Renal cortical epithelial cell (primary cell): ENCODE measurements around the gene ASIC2. TPM values are rescaled to one million over a fixed set of nuclear protein-coding genes. Genes with fewer than 3 reads are reported as not detected.

Experiments used
- DNase-seq: peaks from one replicate; pipeline ENCODE4 v3.0.0-alpha.2; 2011; ENCODE audit warnings: low read depth
- total RNA-seq: library from RNA; depleted of rRNA; stranded (reverse); fragments of >200 nt; gene quantifications from 2 replicates; pipeline ENCODE4 v1.2.3, GENCODE V29; 2014

ASIC2 gene
- total RNA-seq, 1 donor from 2014 or later: 13.6 TPM

DNA sequence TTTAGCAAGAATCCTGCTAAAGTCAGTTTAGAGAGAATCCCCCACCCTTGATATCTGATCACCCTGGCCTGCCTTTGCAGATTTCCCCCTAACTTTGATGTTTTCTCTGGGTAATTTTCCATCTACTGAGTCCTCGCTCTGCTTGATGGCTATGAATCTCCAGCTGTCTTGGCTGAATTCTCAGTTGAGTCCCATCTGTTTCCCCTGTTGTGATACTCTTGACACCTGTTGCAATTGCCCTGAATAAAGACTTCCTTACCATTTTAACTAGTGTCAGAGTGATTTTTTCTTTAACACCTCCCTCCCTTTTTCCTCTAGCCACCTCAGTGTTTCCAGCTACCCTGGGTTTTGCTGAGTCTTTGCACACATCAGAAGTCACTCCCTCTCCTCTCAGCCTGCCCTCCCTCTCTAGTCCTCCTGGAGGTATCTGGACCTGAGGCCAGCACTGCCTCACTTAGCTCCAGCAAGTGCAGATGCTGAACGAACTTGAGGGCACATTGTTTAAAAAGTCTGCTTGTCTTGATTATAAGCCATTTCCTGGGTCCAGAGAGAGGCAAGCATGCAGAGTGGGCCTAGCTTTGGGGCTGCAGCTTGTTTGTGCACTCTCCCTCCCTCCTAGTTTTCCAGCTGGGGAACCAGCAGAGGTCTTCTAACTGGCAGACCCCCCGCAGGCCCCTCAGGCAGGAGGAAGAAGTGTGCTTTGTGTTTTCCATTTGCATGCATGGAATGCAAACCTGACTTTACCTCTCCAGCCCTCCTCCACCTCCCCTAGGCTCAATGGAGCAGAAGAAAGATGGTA is 268.2 kb downstream of the ASIC2 start:
- DNase-seq: no peak

DNA sequence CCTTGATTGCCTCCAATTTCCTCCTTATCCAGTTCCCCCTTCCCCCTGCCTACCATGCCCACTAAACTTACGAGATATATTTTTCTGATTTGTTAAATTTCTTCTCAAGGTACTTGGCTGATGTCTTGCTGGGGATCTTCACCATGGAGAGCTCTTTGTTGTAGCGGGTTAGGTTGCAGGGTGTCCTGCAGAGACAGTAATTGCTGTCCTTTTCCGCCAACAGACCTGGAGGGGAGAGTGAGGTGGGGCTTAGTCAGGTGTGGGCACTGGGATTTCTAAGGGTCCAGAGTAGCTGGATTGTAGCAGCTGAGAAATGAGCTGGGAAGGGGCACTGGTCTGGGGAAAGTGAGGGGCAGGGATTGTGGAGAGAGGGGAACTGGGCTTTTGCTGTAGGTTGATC is 269.3 kb downstream of the ASIC2 start:
- DNase-seq: no peak

DNA sequence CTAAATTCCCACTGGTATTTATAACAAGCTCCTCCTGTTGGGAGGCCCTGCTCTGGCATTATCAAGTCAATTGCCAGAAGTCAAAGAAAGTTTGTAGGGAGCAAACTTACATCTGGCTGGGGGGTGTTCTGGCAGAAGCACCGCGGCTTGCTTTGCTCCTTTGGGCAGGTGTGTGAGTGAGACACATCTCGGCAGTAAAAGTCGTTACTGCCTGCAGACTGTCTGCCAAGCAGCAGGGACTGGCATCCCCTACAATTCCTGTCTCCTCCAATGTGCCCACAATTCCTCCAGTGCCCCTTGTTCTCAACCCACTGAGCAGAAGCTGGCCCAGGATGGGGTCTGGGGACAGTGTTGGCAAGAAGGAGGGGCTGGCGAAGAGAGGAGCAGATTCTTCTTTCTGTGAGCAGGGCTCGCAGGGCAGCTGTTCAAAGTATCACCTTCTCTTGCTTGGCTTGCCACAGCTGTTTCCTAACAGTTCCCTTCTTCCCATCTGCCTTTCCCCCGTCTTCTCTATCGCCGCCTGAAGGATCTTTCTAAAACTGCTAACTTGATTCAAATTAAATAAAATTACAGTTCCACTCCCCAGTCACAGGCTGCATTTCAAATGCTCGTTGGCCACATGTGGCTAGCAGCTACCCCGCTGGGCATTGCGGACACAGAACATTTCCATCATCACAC is 271.2 kb downstream of the ASIC2 start:
- DNase-seq: peak; percentile 9

DNA sequence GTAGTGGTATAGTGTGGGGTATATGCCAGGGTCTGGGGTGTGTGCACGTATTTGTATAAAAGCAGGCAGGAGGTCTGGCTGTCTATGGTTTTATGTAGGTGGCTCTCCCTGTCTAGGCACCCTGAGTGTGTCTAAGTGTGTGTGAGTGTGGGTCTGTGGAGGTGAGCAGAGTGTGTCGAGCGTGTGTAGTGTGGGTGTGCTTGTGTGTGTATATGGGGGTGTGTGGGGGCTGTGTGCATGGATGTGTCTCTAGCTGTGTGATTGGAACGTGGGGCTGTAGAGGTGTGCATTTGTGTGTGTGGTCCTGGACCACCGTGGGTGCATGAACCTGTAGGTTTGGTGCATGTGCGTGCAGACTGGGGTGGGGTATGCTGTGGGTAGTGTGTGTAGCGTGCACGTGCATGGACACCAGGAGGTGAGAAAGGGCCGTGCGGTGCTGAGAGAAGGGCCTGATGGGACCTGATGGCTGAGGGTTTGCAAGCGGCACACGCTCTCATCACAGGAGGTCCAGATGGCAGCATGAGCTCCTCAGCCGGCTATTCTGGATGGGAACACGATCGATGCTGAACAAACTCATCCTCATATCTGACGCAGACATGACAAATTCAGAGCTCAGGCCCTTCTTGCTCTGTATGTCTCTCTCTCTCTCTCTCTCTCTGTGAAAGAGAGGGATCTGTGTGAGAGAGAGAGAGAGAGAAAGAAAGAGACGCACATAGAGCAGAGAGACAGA is 273.8 kb downstream of the ASIC2 start:
- DNase-seq: no peak

DNA sequence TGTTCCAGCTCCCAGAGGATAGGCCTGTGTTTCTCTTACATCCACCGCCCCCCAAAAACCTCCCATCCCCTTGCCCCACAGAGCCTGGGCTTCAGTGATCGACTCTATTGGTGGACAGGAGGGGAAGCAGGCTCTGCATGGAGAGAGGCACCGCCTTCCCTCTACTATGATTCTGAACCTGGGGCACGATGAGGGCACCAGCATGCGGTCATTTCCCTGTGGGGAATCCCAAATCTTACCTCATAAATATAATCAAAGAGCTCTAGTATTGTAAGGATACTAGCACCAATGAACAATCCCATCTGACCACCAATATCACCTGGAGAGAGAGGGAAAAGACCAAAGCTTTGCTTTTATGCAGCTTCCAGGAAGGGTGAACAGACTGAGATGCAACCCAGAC is 275.7 kb downstream of the ASIC2 start:
- no peak for DNase-seq

DNA sequence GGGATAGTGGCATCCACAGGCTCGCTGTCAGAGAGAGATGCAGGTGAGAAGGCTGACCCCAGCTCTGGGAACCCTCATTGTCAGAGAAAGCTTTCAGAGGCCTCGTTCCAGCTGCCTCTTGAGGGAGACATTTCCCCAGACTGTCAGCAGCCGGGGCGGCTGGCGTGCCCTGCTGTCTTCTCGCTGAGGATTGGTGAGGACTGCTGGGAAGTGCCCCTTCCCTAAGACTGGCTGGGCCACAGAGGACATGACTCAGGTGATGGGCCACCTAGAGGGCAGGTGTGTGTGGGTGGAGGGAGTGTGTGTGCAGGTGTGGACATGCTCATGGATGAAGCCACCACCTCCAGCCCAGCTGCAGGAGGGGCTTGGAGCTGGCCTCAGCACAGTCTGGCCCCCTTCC is 276.2 kb downstream of the ASIC2 start:
- DNase-seq: no peak

DNA sequence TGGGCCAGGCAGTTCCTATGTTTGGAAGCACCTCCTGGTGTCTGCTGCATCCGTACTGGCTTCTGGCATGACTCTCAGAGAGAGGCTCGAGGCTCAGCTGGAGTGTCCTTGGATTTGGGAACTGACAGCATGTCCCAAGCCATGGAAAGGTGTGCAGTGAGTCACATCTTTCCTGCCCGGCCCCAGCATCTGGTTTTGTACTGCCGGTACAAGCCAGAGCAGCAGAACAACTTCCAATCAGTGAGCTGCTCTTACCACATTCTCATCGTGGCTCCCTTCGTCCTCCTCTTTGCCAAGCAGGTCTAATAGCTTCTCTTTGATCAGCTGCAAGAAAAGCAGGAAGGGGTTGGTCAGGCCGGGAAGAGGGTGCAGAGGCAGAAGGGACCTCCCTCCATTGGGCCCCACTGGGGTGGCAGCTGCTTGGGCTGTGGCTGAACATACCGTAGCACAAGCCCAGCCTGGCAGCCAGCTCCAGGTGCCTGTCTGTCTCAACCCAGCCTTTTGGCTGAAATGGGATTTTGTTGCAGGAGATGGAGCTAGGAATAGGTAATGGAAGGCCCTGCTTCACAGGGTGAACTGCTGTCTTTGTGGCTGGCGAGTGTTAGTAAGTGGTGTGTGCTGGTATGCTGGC is 277.3 kb downstream of the ASIC2 start:
- no peak for DNase-seq

DNA sequence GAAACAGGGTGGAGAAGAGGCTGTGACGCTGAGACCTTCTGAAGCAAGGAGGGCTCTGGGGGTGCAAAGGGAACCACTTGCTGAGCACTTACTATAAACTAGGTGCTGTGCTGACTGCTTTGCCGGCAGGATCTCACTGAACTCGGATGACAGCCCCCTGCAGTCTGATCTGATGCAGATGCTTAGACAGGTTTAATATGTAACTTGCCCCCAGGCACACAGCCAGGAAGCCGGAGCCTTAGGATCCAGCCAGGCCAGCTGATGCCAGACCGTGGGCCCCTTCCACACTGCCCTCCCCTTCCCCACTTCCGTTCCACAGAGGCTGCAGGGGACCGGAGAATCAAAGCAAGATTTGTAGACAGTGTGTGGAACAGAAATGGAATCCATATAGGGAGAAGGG is 278.3 kb downstream of the ASIC2 start:
- DNase-seq: peak; percentile 69

DNA sequence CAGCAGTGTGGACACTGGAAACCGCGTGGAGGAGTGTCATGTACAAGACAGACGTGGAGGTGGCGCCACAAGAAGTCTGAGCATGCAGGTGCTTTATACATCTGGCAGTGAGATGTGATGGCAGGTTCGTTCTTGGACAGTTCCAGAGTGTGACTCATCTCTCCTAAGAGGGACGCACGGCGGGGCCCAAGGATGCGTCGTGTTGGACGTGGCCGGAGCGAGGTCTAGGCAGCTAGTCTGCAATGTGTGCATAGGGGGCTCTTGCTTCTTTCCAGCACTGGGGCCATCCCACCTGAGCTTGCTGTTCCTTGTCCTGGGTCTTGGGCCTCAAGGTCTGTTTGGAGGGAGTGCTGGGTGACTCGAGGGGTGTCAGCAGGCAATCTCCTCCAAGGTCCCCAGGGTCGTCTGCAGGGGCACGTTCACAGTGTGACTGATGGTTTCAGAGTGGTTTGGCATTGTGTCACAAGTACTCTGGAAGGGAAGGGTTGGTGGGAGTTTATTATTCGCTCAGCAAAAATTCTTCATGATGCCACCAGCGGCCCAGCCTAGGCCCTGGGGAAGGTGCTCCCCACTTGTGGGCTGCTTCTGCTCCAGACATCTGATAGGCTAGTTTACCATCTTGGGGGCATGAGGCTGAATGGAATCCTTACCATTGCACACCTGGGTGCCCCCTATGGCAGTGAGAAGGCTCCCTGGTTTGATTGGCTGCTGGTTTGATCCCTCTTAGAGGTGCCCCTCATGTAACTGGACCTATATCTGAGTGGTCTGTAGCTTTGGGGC is 279.3 kb downstream of the ASIC2 start:
- DNase-seq: no peak

DNA sequence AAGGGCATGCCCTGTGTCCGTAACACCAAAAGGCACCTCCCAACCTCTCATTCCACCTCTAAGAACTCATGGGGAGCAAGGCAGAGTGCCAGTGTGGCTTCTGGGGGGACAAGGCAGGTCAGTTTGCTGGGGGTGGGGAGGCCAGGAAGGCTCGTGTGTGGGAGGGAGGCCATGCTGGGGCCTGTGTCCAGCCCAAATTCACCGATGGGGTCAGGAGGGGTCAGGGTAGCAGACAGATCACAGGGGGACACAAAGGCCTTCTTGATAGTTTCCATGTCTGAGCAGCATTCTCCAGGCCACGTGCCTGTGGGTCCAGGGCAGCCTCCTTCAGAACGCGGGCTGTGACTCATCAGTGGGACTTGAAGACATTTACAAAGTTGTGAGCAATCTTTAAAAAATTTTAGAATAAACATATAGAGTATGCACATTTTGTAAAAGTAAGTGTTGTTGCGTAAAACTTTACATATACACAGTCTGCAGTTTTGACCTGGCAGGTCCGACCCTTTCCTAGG is 280.5 kb downstream of the ASIC2 start:
- peak; percentile 69 for DNase-seq

DNA sequence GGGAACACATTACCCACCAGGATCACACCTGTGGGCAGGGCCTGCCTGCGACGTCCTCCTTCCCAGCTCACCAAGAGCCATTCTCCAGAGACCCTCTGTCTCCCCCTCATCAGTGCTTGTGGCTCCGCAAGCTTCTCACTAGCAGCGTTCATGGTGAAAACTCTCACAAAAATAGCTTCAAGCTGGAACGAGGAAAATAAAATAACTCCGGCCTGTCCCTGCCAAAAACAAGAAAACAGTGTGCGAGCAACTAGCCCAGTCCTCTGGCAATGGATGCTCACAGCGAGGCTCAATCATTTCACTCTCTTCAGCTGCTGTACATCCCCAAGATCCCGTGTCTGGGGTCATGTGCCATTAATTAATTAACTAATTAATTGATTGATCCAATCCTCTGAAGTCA is 283.5 kb downstream of the ASIC2 start:
- DNase-seq: no peak

DNA sequence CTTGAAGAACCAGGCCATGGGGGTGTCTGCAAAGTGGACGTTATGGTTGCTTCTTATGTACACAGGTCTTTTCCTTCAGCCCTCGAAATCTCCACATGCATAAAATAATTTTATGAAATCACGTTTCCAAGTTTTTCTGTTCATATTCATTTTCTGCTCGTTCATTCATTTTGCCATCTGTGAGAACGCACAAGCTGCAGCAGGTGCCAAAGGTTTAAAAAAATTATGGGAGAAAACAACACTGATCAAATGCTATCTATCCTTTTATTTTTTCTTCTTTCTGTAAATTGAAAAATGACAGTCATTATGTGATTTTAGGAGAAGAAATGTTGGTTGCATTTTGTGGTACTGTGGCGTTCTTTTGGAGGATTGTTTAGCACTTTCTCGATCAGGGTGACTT is 285.9 kb downstream of the ASIC2 start:
- DNase-seq: no peak

DNA sequence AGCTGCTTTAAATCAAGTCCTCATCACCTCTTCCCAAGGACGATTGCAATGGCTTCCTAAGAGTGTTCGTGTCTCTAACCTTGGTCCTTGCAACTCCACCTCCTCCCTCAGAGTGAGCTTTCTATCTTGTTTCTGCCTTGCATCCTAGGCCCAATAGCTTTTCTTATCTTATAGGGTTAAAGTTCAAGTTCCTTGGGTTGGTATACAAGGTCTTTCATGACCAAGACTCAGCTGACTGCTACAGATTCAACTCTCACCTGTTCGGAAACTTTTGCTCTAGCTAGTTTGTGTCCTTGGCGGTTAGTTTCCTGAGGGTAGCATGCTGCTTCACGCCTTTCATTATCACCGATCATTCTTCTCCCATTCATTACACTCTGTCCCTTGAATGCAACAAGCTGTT is 290.8 kb downstream of the ASIC2 start:
- DNase-seq: no peak

DNA sequence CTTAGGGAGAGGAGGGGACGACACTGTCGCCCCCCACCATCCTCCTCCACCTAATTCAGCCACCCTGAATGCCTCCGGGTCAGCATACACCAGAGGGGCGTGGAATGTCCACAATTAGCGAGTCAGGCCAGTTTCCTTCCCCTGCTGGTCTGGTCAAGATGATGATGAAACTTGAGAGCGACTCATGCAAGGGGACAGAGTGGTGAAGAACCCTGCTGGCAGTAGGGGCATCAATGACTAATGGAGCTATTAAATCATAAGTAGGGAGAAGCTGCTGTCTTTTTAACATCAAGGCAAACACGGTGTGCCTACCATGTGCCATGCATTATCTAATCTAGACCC is 294.2 kb downstream of the ASIC2 start:
- peak; percentile 64 for DNase-seq

DNA sequence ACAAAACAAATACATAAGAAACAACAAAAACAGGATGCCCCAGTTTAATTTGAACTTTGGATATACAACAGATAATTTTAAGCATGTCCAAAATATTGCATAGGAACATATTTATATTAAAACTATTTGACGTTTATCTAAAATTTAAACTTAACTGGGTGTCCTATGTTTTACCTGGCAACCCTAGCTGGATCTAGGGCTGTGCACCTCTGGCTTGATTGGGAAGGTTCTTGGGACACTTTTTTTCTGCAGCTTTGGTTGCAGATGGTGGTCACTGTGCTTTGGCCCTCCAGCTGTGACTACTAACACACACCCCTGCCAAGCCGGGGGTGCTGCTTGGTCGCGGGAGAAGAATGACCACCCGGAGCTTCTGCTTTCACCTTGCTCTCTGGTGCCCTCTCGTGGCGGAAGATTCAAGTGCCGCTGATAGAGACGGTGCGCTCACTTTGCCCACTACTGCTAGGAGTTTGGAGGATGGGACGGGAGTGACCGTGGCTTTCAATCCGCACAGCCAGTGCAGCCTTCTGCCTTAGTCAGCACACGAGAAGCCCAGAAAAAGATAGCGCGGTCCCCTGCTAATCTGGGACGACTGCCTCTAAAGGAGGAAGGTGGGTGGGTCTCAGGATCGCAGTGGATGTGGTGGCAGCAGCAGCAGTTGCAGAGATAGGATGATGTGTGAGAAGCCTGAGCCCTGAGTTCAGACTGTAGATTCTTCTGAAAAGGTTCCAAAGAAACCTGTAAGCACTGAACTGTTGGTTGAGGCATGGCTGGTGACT is 294.8 kb downstream of the ASIC2 start:
- peak; percentile 46 for DNase-seq

DNA sequence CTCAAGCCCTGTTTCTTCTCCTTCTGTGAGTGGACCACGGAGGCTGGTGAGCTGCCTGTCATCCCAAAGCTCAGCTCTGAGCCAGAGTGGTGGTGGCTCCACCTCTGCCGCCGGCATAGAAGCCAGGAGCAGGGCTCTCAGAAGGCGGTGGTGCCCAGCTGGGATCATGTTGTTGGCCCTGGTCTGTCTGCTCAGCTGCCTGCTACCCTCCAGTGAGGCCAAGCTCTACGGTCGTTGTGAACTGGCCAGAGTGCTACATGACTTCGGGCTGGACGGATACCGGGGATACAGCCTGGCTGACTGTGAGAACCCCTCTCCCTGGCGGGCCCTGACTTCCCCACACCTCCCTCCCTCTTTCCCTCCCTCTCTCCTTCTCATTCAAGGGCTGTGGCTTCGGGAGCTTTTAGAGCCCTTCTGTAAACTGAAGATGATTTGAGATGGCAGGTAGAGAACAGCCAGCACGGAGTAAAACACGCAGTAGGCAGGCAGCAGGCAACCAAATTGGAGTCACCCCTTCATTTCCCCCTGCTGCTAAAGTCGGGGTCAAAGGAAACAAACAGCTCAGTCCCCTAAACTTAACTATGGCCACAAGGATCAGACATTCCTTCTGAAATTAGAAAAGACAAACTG is 297.6 kb downstream of the ASIC2 start:
- DNase-seq: no peak

DNA sequence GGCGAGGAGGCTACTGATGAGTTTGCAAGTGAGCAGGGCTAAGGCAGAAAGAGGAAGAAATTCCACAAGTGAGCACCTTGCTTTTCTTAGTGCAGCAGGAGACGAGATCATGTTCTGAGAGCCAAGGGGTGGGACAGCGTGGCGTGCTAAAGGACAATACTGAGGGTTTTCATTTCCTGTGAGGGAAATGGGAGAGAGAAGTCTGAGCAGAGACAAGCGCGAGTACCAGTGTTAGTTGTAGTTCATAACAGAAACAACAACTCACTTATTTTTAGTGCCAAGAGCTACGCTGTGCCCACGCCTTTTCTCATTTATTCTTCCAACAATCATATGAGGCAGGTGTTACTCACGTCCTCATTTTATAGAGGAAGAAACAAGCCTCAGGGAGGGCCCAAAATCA is 299.1 kb downstream of the ASIC2 start:
- no peak for DNase-seq

DNA sequence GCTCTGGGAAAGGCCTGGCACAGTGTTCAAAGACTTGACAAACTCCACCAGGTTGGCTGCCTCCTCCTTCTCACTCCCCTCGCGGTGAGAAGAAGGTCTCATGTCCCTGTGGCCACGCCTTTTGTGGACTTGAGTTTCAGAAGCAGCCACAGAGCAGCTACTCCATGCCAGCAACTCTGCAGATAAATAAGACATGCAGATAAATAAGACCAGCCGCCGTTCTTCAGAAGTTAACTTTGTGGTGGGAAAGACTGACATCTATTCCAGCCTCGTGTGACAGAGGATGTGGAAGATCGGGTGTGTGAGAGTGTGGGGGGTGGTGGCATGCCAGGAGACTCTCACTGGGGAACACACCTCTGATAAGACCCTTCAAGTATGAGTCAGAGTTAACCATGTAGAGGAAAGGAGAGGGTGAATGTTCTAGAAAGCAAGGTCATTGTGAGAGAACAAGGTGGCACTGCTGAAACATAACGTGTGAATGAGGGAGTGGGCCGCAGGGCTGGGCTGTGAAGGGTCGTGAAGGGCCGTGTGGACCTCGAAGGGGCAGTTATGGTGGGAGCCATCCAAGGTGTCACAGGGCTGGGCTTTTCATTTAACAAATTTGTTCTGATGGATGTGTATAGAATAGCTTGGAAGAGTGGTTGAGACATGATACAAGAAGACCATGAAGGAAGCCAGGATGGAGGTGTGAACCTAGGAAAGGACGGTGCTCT is 300.6 kb downstream of the ASIC2 start:
- DNase-seq: no peak

DNA sequence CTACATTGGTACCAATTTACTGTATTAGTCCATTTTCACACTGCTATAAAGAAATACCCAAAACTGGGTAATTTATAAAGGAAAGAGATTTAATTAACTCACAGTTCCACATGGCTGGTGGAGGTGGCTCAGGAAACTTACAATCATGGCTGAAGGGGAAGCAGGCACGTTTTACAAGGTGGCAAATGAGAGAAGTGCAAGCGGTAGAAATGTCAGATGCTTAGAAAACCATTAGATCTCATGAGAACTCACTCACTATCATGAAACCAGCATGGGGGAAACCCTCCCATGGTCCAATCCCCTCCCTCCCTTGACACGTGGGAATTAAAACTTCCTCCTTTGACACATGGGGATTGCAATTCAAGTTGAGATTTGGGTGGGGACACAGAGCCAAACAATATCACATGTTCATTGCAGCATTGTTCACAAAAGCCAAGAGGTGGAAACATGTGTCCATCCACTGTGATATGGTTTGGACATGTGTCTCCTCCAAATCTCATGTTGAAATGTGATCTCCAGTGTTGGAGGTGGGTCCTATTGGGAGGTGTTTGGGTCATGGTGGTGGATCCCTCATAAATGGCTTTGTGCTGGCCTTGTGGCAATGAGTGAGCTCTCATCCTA is 304.5 kb downstream of the ASIC2 start:
- no peak for DNase-seq
